Astrocyte of the cerebellum (primary cell): ENCODE data around the gene MDM1.
A peak's percentile ranks its signal among the peaks of the same experiment; 100 is the strongest.

Experiments
- DNase-seq: peaks from one replicate; pipeline ENCODE4 v3.0.0-alpha.2; 2011; ENCODE audit warnings: low read depth
- H3K4me3 ChIP-seq: 2 replicates; pipeline ENCODE4 v1.5.1; 2011; ENCODE audit warnings: mild to moderate bottlenecking, low read depth, low read length, moderate library complexity
- in situ Hi-C: cut with HindIII; loops from 2 replicates; pipeline ENCODE4 v1.10.0; 2017; ENCODE audit warnings: low sequenced_read_pairs
- TF ChIP-seq, protein P1 (sequence below): IDR thresholded peaks from 2 replicates; pipeline ENCODE4 v1.5.1; 2012; ENCODE audit warnings: low read length, low read depth, moderate library complexity, mild to moderate bottlenecking; ENCODE audit errors: missing control alignments

Gene MDM1

DNA sequence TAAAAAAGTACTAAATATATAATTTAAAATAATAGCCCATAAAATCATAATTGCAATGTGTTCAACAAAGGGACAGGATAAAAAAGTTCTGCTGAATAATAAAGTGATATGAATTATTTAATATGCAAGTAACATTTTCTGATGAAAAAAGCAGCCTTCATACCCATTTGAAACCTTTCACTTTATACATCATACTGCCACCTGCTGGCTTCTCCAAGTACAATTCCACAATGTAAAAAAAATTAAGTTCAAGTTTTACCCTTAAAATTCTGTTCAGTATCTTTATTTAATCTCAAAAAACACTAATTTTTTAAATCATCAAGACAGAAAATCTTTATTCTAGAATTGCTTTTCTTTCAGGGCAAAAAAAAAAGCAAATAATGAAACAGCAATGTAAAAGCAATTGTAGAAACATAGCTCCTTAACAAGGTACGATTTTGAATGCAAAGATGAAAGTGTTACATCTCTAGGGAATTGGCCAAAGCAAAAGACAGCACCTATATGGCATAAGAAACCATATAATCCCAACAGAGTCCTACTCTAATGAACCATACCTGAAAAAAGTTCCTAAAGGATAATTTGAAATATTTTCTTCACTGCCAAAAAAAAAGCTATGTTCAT, 15.0 kb downstream of the MDM1 start:
- in situ Hi-C loops: no loop called here
- DNase-seq: peak; percentile 41
- TF ChIP-seq, protein P1, sequence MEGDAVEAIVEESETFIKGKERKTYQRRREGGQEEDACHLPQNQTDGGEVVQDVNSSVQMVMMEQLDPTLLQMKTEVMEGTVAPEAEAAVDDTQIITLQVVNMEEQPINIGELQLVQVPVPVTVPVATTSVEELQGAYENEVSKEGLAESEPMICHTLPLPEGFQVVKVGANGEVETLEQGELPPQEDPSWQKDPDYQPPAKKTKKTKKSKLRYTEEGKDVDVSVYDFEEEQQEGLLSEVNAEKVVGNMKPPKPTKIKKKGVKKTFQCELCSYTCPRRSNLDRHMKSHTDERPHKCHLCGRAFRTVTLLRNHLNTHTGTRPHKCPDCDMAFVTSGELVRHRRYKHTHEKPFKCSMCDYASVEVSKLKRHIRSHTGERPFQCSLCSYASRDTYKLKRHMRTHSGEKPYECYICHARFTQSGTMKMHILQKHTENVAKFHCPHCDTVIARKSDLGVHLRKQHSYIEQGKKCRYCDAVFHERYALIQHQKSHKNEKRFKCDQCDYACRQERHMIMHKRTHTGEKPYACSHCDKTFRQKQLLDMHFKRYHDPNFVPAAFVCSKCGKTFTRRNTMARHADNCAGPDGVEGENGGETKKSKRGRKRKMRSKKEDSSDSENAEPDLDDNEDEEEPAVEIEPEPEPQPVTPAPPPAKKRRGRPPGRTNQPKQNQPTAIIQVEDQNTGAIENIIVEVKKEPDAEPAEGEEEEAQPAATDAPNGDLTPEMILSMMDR: peak; percentile 35
- H3K4me3 ChIP-seq: no peak overlapping the region

DNA sequence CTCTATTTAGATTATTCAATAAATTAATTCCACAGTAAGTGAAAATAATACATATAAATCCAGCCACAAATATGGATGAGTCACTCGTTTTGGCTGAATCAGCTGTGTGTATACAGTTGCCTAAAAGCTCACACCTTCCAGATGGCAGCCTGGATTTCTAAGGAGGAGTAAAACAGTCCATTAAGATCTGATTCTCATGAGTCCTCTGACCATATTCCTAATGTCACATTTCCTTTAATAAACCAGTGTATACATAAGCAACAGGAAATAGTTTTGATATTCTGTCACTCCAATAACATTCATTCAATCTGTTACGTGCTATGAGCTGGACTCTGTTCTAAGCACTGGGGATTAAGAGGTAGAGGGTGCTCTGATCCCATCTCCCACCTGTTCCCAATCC, 21.8 kb downstream of the MDM1 start:
- DNase-seq: peak; percentile 42
- in situ Hi-C loops: no loop called here
- TF ChIP-seq, protein P1: no peak
- H3K4me3 ChIP-seq: no peak overlapping the region

DNA sequence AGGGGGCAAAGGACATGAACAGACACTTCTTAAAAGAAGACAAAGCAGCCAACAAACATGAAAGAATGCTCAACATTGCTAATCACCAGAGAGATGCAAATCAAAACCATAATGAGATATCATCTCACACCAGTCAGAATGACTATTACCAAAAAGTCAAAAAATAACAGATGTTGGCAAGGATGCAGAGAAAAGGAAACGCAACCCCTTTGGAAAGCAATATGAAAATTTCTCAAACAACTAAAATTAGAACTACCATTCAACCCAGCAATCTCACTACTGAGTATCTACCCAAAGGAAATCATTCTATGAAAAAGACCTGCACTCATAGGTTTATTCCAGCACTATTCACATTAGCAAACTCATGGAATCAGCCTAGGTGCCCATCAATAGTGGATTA, 25.6 kb downstream of the MDM1 start:
- no peak for DNase-seq
- H3K4me3 ChIP-seq: no peak overlapping the region
- TF ChIP-seq, protein P1: no peak
- in situ Hi-C loops: no loop called here

DNA sequence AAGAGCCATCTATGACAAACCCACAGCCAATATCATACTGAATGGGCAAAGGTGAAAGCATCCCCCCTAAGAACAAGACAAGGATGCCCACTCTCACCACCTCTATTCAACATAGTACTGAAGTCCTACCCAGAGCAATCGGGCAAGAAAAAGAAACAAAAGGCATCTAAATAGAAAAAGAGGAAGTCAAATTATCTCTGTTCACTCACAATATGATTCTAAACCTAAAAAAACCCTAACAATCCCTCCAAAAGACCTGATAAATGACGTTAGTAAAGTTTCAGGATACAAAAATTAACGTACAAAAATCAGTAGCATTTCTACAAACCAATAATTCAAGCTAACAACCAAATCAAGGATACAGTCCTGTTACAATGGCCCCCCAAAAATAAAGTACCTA, 26.9 kb downstream of the MDM1 start:
- no peak overlapping the region for H3K4me3 ChIP-seq
- TF ChIP-seq, protein P1: no peak
- no peak for DNase-seq
- in situ Hi-C loops: no loop called here

DNA sequence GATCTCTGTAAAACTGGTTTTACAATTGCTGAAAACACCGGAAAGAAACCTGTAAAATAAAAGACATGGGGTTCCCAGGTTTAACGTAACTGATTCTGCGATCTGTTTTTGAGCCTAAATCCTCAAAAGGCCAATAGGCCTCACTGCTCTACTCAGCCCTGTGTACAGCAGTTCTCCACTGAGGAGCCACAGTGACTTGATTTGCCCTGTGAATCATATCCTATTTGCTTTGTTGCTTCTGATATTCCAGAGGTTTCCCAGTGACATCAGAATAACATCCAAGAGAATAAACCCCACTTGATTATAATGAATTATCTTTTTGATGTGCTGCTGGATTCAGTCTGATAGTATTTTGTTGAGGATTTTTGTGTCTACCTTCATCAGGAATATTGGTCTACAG, 27.5 kb downstream of the MDM1 start:
- in situ Hi-C loops: no loop called here
- no peak overlapping the region for H3K4me3 ChIP-seq
- no peak for DNase-seq
- TF ChIP-seq, protein P1: no peak

DNA sequence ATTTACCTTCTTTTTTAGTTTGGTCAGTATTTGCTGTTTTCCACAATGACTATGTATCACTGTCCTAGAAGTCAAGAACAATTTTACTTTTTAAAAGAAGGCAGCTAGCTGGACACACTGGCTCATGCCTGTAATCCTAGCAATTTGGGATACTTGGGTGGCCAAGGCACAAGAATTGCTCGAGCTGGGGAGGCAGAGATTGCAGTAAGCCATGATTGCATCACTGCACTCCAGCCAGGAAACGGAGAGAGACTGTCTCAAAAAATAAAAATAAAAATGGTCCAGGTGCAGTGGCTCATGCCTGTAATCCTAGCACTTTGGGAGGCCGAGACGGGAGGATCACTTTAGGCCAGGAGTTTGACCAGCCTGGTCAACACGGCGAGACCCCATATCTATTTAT, 28.3 kb downstream of the MDM1 start:
- in situ Hi-C loops: no loop called here
- TF ChIP-seq, protein P1: no peak
- H3K4me3 ChIP-seq: no peak overlapping the region
- DNase-seq: no peak

DNA sequence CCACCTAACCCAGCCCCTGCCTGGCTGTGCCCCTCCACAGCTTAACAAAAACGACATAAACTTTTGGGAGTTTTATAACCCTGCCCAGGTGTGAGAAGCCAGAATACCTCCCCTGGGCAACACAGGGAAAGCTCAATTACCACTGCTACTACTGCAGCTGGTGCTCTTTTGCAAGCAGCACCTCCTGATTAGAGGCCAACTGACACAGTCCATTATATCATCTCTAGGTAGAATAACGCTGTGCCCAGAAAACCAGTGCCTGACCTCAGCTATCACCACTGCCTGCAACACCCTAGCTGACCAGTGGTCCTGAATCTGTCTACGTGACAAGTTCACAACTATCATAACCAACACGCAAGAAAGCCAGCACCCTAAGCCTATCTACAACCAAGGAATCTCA, 34.2 kb downstream of the MDM1 start:
- no peak overlapping the region for H3K4me3 ChIP-seq
- TF ChIP-seq, protein P1: no peak
- in situ Hi-C loops: no loop called here
- DNase-seq: no peak
